Renal cortical epithelial cell (primary cell): ENCODE measurements around the gene DYNLT4. TPM values are rescaled to one million over a fixed set of nuclear protein-coding genes. Genes with fewer than 3 reads are reported as not detected.
"Not testable (repeated sequence)": the region's sequence is repeated elsewhere in the genome, so short reads cannot be mapped to it uniquely, and the experiment has no call there.

Experiments used
- DNase-seq: peaks from one replicate; pipeline ENCODE4 v3.0.0-alpha.2; 2011; ENCODE audit warnings: low read depth
- total RNA-seq: library from RNA; depleted of rRNA; stranded (reverse); fragments of >200 nt; gene quantifications from 2 replicates; pipeline ENCODE4 v1.2.3, GENCODE V29; 2014

Gene DYNLT4
- total RNA-seq, 1 donor from 2014 or later, result 0.30 TPM

GRCh38 chr1:44808938-44809917 is 2.1 kb upstream of the DYNLT4 start:
- peak; percentile 74 for DNase-seq

DNA sequence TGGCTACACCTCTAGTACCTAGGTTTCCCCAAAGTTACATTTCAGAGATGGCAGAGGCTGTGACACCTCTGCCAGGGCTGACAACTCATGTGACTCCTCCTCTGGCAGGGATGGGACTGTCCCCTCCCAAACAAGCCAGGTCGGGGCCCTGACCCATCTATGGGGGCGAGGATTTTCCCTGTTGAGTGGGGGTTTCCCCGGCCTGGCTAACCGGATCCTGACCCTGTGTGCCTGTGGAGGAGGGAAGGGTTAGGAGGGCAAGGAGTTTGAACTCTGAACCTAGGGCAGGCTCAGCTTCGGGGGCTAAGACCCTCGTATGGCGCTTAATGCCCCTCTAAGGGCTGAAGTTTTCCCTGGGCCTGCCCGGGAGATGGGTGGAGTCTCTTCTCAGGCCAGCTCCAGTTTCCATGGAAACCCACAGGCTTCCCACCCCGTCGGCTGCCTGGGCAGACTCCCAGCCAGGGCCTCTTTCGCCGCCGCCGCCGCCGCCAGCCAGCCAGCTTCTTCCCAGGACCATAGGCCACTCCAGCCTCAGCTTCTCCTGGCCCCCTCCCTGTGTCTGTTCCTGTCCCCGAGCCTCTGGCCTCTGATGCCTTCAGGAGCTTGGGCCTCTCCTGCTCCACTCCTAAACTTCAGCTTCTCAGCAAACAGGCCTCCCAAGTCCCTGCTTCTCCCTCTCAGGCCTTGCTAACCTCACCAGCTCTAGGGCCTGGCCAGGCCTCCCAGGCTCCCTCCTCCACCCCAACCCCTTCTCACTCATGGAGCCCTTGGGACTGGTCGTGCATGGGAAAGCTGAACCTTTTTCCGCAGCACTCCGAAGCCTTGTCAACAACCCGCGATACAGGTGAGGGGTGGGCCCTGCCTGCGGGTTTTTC is 1.1 kb upstream of the DYNLT4 start, which contains the start of gene BTBD19:
TSS of gene BTBD19 (plus strand) at position 461 of the 875 bp plus-strand sequence. CDS start at position 759, 298 bp downstream.
- peak; percentile 73 for DNase-seq

GRCh38 chr1:44807364-44808062 is 362 bp upstream of the DYNLT4 start:
- peak; percentile 100 for DNase-seq

GRCh38 chr1:44806025-44806703 is 987 bp downstream of the DYNLT4 start:
- no peak for DNase-seq

- DNase-seq, result no peak
These were observed 1.7 kb downstream of the DYNLT4 start for GRCh38 chr1:44805311-44806024.

DNA sequence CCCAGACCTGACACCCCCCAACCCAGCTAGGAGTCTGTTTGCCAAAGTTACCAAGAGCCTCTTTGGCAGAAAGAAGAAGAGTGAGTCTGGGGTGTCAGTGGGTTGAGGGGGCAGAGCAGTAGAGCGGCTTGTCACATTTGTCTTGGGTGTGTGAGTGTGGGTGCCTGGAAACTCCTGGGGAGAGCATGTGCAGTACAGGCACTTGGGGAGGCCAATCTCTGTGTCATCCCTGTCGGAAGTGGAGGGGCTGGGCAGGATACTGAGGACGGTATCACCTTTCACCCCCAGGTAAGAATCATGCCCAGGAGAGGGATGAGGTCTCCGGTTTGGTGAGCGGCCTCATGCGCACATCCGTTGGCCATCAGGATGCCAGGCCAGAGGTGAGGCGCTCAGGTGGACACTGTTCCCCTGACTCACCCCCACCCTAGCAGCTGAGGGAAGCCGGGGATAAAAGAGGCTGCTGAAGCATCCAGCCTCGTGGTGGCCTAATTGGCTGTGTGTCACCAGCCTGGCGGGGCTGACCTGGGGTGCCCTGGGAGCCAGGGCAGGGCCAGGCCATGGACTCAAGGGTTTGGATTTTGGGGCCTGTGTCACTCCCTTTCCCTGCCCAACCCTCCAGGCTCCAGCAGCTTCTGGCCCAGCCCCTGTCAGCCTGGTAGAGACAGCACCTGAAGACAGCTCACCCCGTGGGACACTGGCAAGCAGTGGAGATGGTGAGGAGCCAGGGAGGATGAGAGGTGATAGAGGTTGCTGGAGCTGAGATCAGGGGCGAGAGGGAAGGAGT is 3.6 kb downstream of the DYNLT4 start:
- no peak for DNase-seq

DNA sequence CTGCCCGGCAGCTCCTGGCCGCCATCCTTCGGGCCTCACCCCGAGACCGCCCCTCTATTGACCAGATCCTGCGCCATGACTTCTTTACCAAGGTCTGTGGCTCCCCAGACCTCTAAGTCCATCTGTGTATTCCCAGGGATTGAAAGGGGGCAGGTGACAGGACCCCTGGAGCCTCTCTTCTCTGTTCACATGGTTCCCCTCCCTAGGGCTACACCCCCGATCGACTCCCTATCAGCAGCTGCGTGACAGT is 4.2 kb downstream of the DYNLT4 start:
- DNase-seq, result no peak

DNA sequence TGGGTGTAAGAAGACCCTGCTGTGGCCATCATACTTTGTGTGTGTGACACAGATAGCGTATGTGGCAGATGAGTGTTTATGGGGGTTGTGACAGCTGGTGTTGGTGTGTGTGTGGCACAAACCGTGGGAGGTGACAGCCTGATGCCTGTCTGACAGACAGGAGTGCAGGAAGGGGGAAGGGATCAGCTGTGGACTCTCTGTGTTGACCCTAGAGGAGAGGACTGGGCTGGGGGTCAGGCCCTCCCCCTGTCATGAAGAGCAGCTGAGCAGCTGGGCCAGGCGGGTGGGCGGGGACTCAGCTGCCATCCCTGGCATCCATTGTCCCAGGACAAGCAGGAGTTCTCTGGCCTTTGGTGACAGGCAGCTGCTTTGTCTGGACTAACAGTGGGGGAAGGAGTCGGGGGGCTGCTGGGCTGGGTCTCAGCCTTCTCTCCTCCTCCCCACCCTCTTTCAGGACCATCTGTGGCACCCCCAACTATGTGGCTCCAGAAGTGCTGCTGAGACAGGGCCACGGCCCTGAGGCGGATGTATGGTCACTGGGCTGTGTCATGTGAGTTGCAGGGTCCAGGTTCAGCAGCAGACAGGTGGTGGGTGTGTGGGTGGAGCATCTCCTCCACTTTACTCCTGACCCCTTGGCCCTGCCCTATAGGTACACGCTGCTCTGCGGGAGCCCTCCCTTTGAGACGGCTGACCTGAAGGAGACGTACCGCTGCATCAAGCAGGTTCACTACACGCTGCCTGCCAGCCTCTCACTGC is 4.7 kb downstream of the DYNLT4 start:
- DNase-seq, result no peak

DNA sequence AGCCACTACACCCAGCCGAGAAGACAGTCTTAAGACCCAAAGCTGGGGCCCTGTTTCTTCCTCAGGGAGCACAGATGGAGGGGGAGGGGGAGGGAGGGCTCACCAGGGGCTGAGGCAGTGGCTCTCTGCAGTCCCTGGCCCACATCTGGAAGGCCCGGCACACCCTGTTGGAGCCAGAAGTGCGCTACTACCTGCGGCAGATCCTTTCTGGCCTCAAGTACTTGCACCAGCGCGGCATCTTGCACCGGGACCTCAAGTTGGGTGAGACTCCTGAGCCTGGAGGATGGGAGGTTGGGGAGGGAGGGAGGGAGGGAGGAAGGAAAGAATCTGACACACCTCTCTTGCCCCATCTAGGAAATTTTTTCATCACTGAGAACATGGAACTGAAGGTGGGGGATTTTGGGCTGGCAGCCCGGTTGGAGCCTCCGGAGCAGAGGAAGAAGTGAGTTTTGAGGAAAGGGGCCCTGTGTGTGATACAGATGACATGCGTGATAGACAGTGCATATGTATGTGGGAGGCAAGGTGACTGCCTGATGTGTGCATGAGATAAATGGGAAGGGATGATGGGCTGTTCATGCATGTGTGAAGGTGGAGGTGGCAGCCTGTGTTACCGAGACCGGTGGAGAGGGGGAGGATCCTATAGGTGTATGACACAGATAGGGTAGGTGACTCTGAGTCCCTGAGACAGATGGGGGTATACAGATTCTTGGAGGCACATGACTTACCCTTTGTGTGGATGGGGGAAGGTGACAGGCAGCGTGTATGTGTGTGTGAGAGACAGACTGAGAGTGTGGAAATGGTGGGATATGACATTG is 5.5 kb downstream of the DYNLT4 start:
- no peak for DNase-seq

DNA sequence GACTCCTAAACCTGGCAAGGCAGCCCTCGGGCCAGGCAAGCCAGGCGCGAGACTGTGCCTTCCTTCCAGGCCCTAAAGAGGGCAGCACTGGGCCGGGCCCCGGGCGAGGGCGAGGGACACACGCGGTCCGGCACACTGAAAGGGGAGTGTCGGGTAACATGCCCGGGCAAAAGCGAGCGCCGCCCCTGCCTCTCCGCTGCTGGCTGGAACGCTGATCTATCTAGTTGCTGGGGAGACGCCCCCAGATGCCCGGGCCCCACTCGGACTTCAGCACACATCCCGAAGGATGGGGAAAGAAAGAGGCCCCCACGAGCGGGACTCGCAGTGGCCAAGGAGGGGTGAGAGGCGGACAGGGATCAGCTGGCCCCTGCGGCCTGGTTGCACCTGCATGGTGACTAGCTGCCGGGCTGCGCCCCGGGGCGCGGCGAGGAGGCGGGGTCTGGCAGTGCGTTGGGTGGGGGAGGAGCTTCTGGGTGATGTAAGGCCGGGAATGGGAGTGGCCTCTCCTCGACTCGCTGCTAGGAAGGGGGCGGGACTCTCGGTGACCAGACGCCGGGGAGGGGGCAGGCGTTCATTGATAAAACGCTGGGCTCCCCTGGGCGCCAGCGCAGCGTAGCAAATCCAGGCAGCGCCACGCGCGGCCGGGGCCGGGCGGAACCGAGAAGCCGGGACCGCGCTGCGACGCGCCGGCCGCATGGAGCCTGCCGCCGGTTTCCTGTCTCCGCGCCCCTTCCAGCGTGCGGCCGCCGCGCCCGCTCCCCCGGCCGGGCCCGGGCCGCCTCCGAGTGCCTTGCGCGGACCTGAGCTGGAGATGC is 7.2 kb downstream of the DYNLT4 start, which contains the start of gene PLK3:
TSS of gene PLK3 (plus strand) at position 608 of the 815 bp plus-strand sequence. CDS start at position 695, 87 bp downstream.
- peak; percentile 90 for DNase-seq

DNA sequence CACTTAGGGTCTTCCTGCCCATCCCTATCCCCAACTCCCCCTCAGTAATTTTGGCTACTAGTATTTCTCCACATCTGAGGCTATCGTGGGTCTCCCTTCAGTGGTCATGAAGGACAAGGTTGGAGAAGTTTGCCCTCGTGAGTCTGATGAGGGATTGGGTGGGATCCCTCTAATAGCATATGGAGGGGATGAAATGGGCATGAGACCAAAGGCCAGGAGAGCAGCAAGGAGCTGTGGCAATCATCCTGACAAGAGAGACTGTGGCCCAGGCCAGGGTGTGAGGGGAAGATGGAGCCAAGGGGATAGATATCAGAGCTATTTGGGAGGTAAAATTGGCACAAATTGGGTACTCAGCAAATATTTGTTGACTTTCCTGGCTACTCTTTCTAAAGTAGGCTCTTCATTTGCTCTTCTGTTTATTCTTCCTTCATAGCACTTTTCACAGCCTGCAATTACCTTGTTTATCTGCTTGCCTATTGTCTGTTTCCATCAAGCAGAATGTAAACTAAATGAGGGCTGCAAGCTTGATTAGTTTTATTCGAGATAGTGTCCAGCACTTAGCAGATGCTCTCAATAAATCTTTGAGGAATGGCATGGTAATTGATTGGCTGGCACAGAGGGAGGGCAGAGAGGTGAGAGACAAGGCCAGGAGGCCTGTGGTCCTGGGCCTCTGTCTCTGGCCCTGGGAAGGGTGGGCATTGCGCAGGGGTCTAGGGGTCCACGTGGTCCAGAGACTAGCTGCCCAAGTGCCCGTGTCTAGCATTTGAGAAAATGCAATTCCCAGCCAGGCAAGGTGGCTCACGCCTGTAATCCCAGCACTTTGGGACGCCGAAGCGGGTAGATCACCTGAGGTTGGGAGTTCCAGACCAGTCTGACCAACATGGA is 8.4 kb downstream of the DYNLT4 start:
- no peak for DNase-seq

- not testable (repeated sequence) for DNase-seq
These were observed 9.3 kb downstream of the DYNLT4 start for GRCh38 chr1:44797886-44798285.

- no peak for DNase-seq
These were observed 14.2 kb downstream of the DYNLT4 start for GRCh38 chr1:44792736-44793502.

DNA sequence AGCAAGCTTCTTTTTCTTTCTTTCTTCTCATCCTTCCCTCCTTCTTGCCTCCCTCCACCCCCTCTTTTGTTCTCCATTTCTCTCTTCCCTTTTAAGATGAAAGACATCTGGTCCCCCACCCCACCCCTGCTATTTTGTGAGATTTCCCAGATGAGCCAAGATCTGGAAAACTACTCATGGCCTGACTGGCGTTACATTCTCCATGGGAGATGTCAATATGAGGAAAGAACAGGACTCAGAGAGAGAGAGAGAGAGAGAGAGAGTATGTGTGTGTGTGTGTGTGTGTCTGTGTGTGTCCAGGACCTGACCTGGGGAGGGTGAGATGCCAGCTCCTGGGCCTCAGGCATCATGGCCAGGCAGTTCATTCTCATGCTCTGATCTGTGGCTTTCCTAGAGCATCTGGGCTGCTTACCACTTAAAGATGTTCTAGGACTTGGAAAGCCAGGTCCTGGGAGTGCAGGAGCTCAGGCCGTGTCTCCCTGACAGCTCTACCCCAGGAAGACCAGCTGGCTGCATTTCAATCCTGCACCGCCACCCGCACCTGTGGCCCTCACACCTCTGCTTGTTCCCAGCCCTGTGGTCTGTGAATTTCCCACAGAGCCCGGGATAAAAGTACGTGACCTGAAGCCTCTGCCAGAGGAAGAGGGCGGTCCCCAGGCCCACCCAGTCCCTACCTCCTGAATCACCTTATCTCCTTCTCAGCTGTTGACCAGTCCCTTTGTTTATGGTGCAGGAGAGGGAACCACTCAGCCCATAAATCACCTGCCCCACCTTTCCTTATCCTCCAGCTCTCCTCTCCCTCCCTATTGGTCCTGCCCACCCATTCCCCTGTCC is 16.0 kb downstream of the DYNLT4 start:
- DNase-seq, result no peak
